ENCODE results near the gene BCL2L1.

DNA sequence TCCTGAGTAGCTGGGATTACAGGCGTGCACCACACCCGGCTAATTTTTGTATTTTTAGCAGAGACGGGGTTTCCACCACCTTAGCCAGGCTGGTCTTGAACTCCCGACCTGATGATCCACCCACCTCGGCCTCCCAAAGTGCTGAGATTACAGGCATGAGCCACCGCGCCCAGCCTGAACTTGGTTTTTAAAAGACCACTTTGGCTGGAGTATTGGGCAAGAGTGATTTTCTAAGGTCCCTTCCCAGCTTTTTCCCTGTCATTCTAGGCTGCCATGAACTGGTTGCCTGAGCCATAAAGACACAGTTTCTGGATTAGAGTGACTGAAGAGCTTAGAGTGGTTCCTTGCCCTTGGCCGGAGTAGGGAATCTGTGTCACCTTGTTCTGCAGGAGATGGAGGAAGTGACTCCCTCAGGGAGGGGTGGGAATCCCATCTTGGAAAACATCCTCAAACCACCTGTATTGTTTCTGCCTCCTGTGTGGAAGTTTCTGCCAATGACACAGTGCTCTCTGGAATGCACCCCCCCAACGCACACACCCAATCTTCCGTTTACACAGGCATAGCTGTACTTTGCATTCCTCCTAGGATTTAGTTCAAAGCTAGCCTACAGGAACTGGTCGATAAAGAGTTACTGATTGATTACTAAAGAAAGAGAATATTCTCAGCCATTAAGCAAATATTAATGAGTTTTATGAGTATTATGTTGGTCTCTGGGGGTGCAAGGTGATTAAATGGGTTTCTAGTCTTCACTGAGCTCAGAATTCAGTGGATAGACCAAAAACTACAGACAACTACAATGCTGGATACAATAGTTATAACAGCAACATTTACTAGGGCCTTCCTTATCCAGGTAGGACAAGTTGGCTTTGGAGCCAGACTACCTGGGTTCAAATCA lies 18.2 kb downstream of the BCL2L1 start:
- TF ChIP-seq, protein P1, sequence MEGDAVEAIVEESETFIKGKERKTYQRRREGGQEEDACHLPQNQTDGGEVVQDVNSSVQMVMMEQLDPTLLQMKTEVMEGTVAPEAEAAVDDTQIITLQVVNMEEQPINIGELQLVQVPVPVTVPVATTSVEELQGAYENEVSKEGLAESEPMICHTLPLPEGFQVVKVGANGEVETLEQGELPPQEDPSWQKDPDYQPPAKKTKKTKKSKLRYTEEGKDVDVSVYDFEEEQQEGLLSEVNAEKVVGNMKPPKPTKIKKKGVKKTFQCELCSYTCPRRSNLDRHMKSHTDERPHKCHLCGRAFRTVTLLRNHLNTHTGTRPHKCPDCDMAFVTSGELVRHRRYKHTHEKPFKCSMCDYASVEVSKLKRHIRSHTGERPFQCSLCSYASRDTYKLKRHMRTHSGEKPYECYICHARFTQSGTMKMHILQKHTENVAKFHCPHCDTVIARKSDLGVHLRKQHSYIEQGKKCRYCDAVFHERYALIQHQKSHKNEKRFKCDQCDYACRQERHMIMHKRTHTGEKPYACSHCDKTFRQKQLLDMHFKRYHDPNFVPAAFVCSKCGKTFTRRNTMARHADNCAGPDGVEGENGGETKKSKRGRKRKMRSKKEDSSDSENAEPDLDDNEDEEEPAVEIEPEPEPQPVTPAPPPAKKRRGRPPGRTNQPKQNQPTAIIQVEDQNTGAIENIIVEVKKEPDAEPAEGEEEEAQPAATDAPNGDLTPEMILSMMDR (conservative IDR thresholded peaks at IDR 0.05 in 1 of 2, IDR thresholded peaks at IDR 0.05 in 1 of 2; ENCODE audit: low read depth in 1 of 2, low read length in 2 of 2): no peak
- TF ChIP-seq EZH2 (IDR thresholded peaks at IDR 0.05; ENCODE audit: low read length, missing control alignments): no peak
